Inflammatory macrophage (primary cell): ENCODE data around the gene MTRR.

Source experiments
- DNase-seq, 2 donors: peaks; one replicate each; pipeline ENCODE4 v3.0.0-alpha.2; 2020 to 2022

The MTRR gene

GRCh38 chr5:7902201-7902600 is 33.3 kb downstream of the MTRR start:
- DNase-seq = no peak

- no peak for DNase-seq
Measured at GRCh38 chr5:7902666-7903625, 34.0 kb downstream of the MTRR start.

- DNase-seq = no peak
Measured at GRCh38 chr5:7904170-7904569, 35.2 kb downstream of the MTRR start.

GRCh38 chr5:7907612-7908011 is 38.7 kb downstream of the MTRR start:
- no peak for DNase-seq

DNA sequence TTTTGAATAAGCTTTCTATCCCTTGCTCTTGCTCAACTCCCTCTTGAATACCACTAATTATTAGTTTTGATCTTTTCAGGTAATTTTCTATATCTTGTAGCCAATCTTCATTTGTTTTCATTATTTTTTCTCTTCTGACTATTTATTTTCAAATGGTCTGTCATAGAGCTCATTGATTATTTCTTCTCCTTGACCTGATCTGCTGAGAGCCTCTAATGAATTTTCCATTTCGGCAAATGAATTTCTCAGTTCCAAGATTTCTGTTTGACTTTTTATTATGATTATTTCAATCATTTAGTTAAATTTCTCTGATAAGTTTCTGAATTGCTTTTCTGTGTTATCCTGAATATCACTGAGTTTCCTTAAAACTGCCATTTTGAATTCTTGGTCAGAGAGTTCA is 39.4 kb downstream of the MTRR start:
- no peak for DNase-seq

DNA sequence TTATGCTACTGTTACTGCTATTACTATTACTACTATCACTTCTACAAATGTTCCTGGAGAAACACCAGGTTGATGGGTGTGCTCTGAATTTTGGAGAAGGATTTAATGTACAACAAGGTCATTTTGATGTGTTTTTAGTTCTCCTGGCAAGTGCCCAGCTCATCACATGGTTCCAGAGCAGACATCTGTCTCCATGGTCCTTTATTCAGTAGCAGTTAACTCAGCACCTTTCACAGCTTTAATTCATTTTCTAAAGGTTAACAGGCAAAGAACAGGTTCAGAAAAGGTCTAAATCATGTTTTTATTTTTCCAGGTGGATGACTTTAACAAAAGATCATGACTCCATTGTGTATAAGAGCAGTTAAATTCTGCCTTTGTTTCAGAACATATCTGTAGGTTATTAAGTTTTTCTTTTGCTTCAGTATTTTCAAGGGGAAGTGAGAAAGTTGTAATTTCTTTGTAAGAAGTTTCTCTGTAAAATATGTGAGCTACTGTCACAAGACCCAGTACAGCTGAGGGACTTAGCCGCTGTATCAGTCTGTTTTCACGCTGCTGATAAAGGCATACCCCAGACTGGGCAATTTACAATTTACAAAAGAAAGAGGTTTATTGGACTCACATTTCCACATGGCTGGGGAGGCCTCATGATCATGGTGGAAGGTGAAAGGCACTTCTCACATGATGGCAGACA is 41.9 kb downstream of the MTRR start:
- DNase-seq = no peak

- peak in 1 of 2 donors; percentile 14 for DNase-seq
Measured at GRCh38 chr5:7911429-7911771, 42.5 kb downstream of the MTRR start.

DNA sequence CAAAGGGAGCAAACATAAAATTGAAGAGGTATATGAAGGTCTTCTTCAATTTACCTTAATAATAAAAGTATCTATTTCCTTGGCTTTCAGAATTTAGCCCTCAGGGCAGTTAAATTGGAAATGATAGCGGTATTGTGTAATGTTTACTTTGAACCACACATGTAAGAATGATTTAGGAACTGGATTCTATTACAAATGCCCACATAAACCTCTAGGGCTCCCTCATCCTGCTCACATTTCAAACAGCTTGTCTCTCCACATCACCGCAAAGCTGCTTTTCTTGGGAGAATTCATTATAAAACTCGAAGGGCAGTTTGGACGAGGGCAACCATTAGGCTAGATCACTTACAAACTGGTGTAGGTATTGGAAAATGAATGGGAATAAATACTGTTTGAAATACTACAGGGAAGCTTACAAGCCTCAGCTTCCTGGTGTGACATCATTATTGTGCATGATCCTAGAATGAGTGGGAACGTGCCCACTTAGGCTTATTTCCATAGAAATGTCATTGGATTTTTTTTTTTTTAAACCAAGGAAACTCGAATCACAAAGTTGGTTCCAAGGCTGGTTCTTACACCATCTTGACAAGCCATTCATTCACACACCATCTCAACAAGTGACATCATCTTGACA is 47.3 kb downstream of the MTRR start:
- DNase-seq = no peak

GRCh38 chr5:7917130-7918123 is 48.5 kb downstream of the MTRR start:
- DNase-seq = no peak

- no peak for DNase-seq
Measured at GRCh38 chr5:7925961-7926695, 57.2 kb downstream of the MTRR start.

GRCh38 chr5:7926720-7927119 is 57.8 kb downstream of the MTRR start:
- DNase-seq = no peak

GRCh38 chr5:7927466-7928375 is 58.8 kb downstream of the MTRR start:
- DNase-seq = peak; percentile 35 to 39

- DNase-seq = no peak
Measured at GRCh38 chr5:7930011-7930410, 61.1 kb downstream of the MTRR start.

- no peak for DNase-seq
Measured at GRCh38 chr5:7941692-7942091, 72.7 kb downstream of the MTRR start.

- no peak for DNase-seq
Measured at GRCh38 chr5:7947301-7947700, 78.4 kb downstream of the MTRR start.
